Ascending aorta (tissue), 2 donors: ENCODE results near the gene SAP30L. TPM values are rescaled to one million over a fixed set of nuclear protein-coding genes. Genes with fewer than 3 reads are reported as not detected.

ENCODE experiments used
- DNase-seq, 2 donors: peaks; one replicate each; pipeline ENCODE4 v3.0.0-alpha.2; 2019; ENCODE audit warnings: low spot score in 2 of 2
- H3K27ac ChIP-seq, 2 donors: fragments of 200-600 bp; sonication (generic); one replicate each; pipeline ENCODE4 v1.5.1; 2016 to 2017; ENCODE audit warnings: mild to moderate bottlenecking in 1 of 2
- H3K27me3 ChIP-seq: fragments of 200-600 bp; sonication (generic); one replicate; pipeline ENCODE4 v1.5.1; 2017
- H3K36me3 ChIP-seq, 2 donors: fragments of 200-600 bp; sonication (generic); one replicate each; pipeline ENCODE4 v1.5.1; 2016
- H3K4me1 ChIP-seq, 2 donors: fragments of 200-600 bp; sonication (generic); one replicate each; pipeline ENCODE4 v1.5.1; 2016 to 2017; ENCODE audit warnings: mild to moderate bottlenecking in 1 of 2
- H3K4me3 ChIP-seq, 2 donors: fragments of 200-600 bp; sonication (generic); one replicate each; pipeline ENCODE4 v1.5.1; 2016 to 2017; ENCODE audit warnings: mild to moderate bottlenecking in 1 of 2
- H3K9me3 ChIP-seq, 2 donors: fragments of 200-600 bp; sonication (generic); one replicate each; pipeline ENCODE4 v1.5.1; 2016
- CTCF ChIP-seq, 3 experiments: fragments of 200-600 bp in 2 of 3; fragments of 450-650 bp in 1 of 3; sonication (generic) in 2 of 3; IDR thresholded peaks; one replicate each; pipeline ENCODE4 v1.5.1; 2016 to 2019; ENCODE audit warnings: antibody characterized with exemption in 3 of 3, mild to moderate bottlenecking in 1 of 3, moderate library complexity in 1 of 3
- intact Hi-C: fragments of 100-400 bp; cut with DNase I; formaldehyde crosslinking; loops from one replicate; pipeline ENCODE4 v1.15.1; 2023
- total RNA-seq: library from RNA; depleted of rRNA; stranded (reverse); fragments of >200 nt; gene quantifications from one replicate; pipeline ENCODE4 v1.1.0, GENCODE V29; 2016

SAP30L gene
- total RNA-seq, 1 donor from 2014 or later = 36.5 TPM

GRCh38 chr5:154498591-154498990 is 52.8 kb downstream of the SAP30L start:
- intact Hi-C loops = no loop called here
- H3K4me3 ChIP-seq = no peak overlapping the region
- TF ChIP-seq CTCF (IDR thresholded peaks at IDR 0.05) = no peak

GRCh38 chr5:154498994-154499393 is 53.2 kb downstream of the SAP30L start:
- no peak for TF ChIP-seq CTCF (IDR thresholded peaks at IDR 0.05)
- Histone ChIP-seq H3K27me3 (no peaks in the 10 kb centered on the region), H3K27ac (no peak overlapping the region), H3K36me3 (no peaks in the 10 kb centered on the region), H3K9me3 (no peaks in the 10 kb centered on the region), H3K4me3 (no peak overlapping the region), H3K4me1 (no peaks in the 10 kb centered on the region)
- no peak for DNase-seq
- intact Hi-C loops = no loop called here

More at GRCh38 chr5:154498591-154498990, 52.8 kb downstream of the SAP30L start:
- Histone ChIP-seq H3K27ac (no peak overlapping the region), H3K27me3 (no peaks in the 10 kb centered on the region), H3K9me3 (no peaks in the 10 kb centered on the region), H3K4me1 (no peaks in the 10 kb centered on the region), H3K36me3 (no peaks in the 10 kb centered on the region)
- no peak for DNase-seq

GRCh38 chr5:154501566-154501965 is 55.8 kb downstream of the SAP30L start:
- TF ChIP-seq CTCF (IDR thresholded peaks at IDR 0.05) = no peak
- intact Hi-C loops = no loop called here
- no peaks in the 10 kb centered on the region for H3K27me3 ChIP-seq
- no peaks in the 10 kb centered on the region for H3K36me3 ChIP-seq
- DNase-seq = no peak
- no peak overlapping the region for H3K4me3 ChIP-seq
- H3K9me3 ChIP-seq = no peaks in the 10 kb centered on the region
- no peaks in the 10 kb centered on the region for H3K4me1 ChIP-seq
- H3K27ac ChIP-seq = no peak overlapping the region

GRCh38 chr5:154502180-154502579 is 56.4 kb downstream of the SAP30L start:
- H3K4me1 ChIP-seq = no peaks in the 10 kb centered on the region
- H3K4me3 ChIP-seq = no peak overlapping the region
- no peak for TF ChIP-seq CTCF (IDR thresholded peaks at IDR 0.05)
- intact Hi-C loops = no loop called here
- H3K27ac ChIP-seq = no peak overlapping the region
- no peak for DNase-seq
- no peaks in the 10 kb centered on the region for H3K36me3 ChIP-seq
- no peaks in the 10 kb centered on the region for H3K27me3 ChIP-seq
- H3K9me3 ChIP-seq = no peaks in the 10 kb centered on the region

- H3K27me3 ChIP-seq = no peaks in the 10 kb centered on the region
- no peak for DNase-seq
- no peak overlapping the region for H3K27ac ChIP-seq
- H3K4me1 ChIP-seq = no peaks in the 10 kb centered on the region
- H3K4me3 ChIP-seq = no peak overlapping the region
- no peaks in the 10 kb centered on the region for H3K9me3 ChIP-seq
- TF ChIP-seq CTCF (IDR thresholded peaks at IDR 0.05) = no peak
- H3K36me3 ChIP-seq = no peaks in the 10 kb centered on the region
- intact Hi-C loops = no loop called here
These were observed 57.9 kb downstream of the SAP30L start for GRCh38 chr5:154503698-154504039.

- H3K36me3 ChIP-seq = no peaks in the 10 kb centered on the region
- no peak overlapping the region for H3K27ac ChIP-seq
- DNase-seq = no peak
- no peaks in the 10 kb centered on the region for H3K4me1 ChIP-seq
- no peaks in the 10 kb centered on the region for H3K9me3 ChIP-seq
- intact Hi-C loops = no loop called here
- no peak for TF ChIP-seq CTCF (IDR thresholded peaks at IDR 0.05)
- H3K4me3 ChIP-seq = no peak overlapping the region
- H3K27me3 ChIP-seq = no peaks in the 10 kb centered on the region
These were observed 59.8 kb downstream of the SAP30L start for GRCh38 chr5:154505567-154505966.
